GM12872 (cell line): Measurements from ENCODE around the gene HACL1.

Experiments used
- CTCF ChIP-seq: IDR thresholded peaks from 3 replicates; pipeline ENCODE4 v1.5.1; 2011; ENCODE audit warnings: low read depth, mild to moderate bottlenecking, low read length, moderate library complexity; ENCODE audit not compliant: insufficient read depth

HACL1 gene

GRCh38 chr3:15616053-15616452, 14.7 kb upstream of the HACL1 start:
- TF ChIP-seq CTCF: no peak

- no peak for TF ChIP-seq CTCF
Measured at GRCh38 chr3:15614958-15615357, 13.6 kb upstream of the HACL1 start.

GRCh38 chr3:15612001-15612400, 10.6 kb upstream of the HACL1 start:
- TF ChIP-seq CTCF: no peak

GRCh38 chr3:15611018-15611417, 9.6 kb upstream of the HACL1 start:
- TF ChIP-seq CTCF: no peak

- no peak for TF ChIP-seq CTCF
Measured at GRCh38 chr3:15610082-15610759, 8.9 kb upstream of the HACL1 start.

- no peak for TF ChIP-seq CTCF
Measured at GRCh38 chr3:15606434-15606891, 5.1 kb upstream of the HACL1 start.

GRCh38 chr3:15602146-15602536, 772 bp upstream of the HACL1 start:
- TF ChIP-seq CTCF: no peak
